ENCODE data around the gene DAZAP2.
"Not testable (repeated sequence)": the region's sequence is repeated elsewhere in the genome, so short reads cannot be mapped to it uniquely, and the experiment has no call there.

DAZAP2 gene

GRCh38 chr12:51225771-51226170 lies 12.9 kb upstream of the DAZAP2 start:
- no peak for TF ChIP-seq CTCF (IDR thresholded peaks at IDR 0.05; ENCODE audit: low read depth, low read length)
- Histone ChIP-seq H3K36me3 (no peaks in the 10 kb centered on the region), H3K27me3 (ENCODE audit: insufficient read depth, low read depth, severe bottlenecking) (no peaks in the 10 kb centered on the region), H3K9me3 (ENCODE audit: severe bottlenecking) (no peaks in the 10 kb centered on the region), H3K27ac (no peak overlapping the region), H3K4me3 (ENCODE audit: low read depth, low read length) (no peak overlapping the region)
- no peak for DNase-seq

GRCh38 chr12:51227112-51227511 lies 11.5 kb upstream of the DAZAP2 start:
- H3K27me3 ChIP-seq (ENCODE audit: insufficient read depth, low read depth, severe bottlenecking); H3K4me3 ChIP-seq (ENCODE audit: low read depth, low read length); H3K9me3 ChIP-seq (ENCODE audit: severe bottlenecking); H3K36me3 ChIP-seq; DNase-seq; H3K27ac ChIP-seq: not testable (repeated sequence)

- Histone ChIP-seq H3K27ac (no peak overlapping the region), H3K9me3 (ENCODE audit: severe bottlenecking) (no peaks in the 10 kb centered on the region), H3K36me3 (no peaks in the 10 kb centered on the region), H3K27me3 (ENCODE audit: insufficient read depth, low read depth, severe bottlenecking) (no peaks in the 10 kb centered on the region), H3K4me3 (ENCODE audit: low read depth, low read length) (no peak overlapping the region)
- DNase-seq: no peak
- TF ChIP-seq CTCF (IDR thresholded peaks at IDR 0.05; ENCODE audit: low read depth, low read length): no peak
Measured at GRCh38 chr12:51227962-51228361, 10.7 kb upstream of the DAZAP2 start.

- no peaks in the 10 kb centered on the region for H3K9me3 ChIP-seq (ENCODE audit: severe bottlenecking)
- no peaks in the 10 kb centered on the region for H3K36me3 ChIP-seq
- H3K4me3 ChIP-seq (ENCODE audit: low read depth, low read length): no peak overlapping the region
- no peak overlapping the region for H3K27ac ChIP-seq
- H3K27me3 ChIP-seq (ENCODE audit: insufficient read depth, low read depth, severe bottlenecking): no peaks in the 10 kb centered on the region
- TF ChIP-seq CTCF (IDR thresholded peaks at IDR 0.05; ENCODE audit: low read depth, low read length): no peak
- DNase-seq: no peak
Measured at GRCh38 chr12:51229116-51229809, 9.4 kb upstream of the DAZAP2 start.

GRCh38 chr12:51232642-51233041 lies 6.0 kb upstream of the DAZAP2 start:
- DNase-seq: no peak
- TF ChIP-seq CTCF (IDR thresholded peaks at IDR 0.05; ENCODE audit: low read depth, low read length): no peak
- H3K4me3 ChIP-seq (ENCODE audit: low read depth, low read length): no peak overlapping the region
- H3K9me3 ChIP-seq (ENCODE audit: severe bottlenecking): no peaks in the 10 kb centered on the region
- H3K36me3 ChIP-seq: no peaks in the 10 kb centered on the region
- no peak overlapping the region for H3K27ac ChIP-seq
- H3K27me3 ChIP-seq (ENCODE audit: insufficient read depth, low read depth, severe bottlenecking): no peaks in the 10 kb centered on the region

GRCh38 chr12:51234530-51234929 lies 4.1 kb upstream of the DAZAP2 start:
- no peak for TF ChIP-seq CTCF (IDR thresholded peaks at IDR 0.05; ENCODE audit: low read depth, low read length)

More at GRCh38 chr12:51234530-51234929, 4.1 kb upstream of the DAZAP2 start:
- DNase-seq: no peak
- Histone ChIP-seq H3K27ac (no peak overlapping the region), H3K36me3 (peaks cover 2% of the 10 kb centered on the region), H3K27me3 (ENCODE audit: insufficient read depth, low read depth, severe bottlenecking) (no peaks in the 10 kb centered on the region), H3K4me3 (ENCODE audit: low read depth, low read length) (no peak overlapping the region), H3K9me3 (ENCODE audit: severe bottlenecking) (no peaks in the 10 kb centered on the region)
